Measurements from ENCODE around the gene HNRNPLL.
A peak's percentile ranks its signal among the peaks of the same experiment; 100 is the strongest.

The HNRNPLL gene

GRCh38 chr2:38560092-38560491 is 42.6 kb downstream of the HNRNPLL start:
- TF ChIP-seq MAX (IDR thresholded peaks at IDR 0.05; ENCODE audit: low read depth, low read length), result no peak
- TF ChIP-seq POLR2A (IDR thresholded peaks at IDR 0.05; ENCODE audit: extremely low read depth, insufficient read length), result no peak
- TF ChIP-seq, protein P1, sequence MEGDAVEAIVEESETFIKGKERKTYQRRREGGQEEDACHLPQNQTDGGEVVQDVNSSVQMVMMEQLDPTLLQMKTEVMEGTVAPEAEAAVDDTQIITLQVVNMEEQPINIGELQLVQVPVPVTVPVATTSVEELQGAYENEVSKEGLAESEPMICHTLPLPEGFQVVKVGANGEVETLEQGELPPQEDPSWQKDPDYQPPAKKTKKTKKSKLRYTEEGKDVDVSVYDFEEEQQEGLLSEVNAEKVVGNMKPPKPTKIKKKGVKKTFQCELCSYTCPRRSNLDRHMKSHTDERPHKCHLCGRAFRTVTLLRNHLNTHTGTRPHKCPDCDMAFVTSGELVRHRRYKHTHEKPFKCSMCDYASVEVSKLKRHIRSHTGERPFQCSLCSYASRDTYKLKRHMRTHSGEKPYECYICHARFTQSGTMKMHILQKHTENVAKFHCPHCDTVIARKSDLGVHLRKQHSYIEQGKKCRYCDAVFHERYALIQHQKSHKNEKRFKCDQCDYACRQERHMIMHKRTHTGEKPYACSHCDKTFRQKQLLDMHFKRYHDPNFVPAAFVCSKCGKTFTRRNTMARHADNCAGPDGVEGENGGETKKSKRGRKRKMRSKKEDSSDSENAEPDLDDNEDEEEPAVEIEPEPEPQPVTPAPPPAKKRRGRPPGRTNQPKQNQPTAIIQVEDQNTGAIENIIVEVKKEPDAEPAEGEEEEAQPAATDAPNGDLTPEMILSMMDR (IDR thresholded peaks at IDR 0.05; ENCODE audit: low read depth, low read length), result no peak
- no peak for TF ChIP-seq MYC (IDR thresholded peaks at IDR 0.05; ENCODE audit: low read depth, low read length)
- DNase-seq (ENCODE audit: low read depth), result no peak
- H3K4me3 ChIP-seq (ENCODE audit: low read depth, low read length), result no peak overlapping the region

DNA sequence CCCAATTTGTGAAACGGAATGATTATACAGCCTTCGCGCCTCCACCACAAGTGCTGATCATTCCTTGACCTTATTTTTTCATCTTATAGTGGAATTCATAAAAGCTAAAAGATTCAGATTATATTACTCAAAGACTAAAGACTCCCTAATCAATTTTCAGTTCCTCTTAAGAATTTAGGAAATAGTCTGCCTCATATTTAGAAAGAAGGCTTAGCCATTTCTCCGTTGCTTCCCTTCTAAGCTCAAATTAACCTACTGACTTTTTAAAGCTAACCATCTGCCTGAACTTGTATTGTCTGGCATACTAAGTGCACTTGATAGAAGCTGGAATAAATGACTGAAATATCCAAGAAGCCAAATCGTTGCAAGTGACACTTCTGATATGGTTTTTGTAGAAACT is 44.7 kb downstream of the HNRNPLL start:
- TF ChIP-seq POLR2A (IDR thresholded peaks at IDR 0.05; ENCODE audit: extremely low read depth, insufficient read length) (no peak), MYC (IDR thresholded peaks at IDR 0.05; ENCODE audit: low read depth, low read length) (no peak), MAX (IDR thresholded peaks at IDR 0.05; ENCODE audit: low read depth, low read length) (no peak)
- TF ChIP-seq, protein P1 (IDR thresholded peaks at IDR 0.05; ENCODE audit: low read depth, low read length), result no peak

DNA sequence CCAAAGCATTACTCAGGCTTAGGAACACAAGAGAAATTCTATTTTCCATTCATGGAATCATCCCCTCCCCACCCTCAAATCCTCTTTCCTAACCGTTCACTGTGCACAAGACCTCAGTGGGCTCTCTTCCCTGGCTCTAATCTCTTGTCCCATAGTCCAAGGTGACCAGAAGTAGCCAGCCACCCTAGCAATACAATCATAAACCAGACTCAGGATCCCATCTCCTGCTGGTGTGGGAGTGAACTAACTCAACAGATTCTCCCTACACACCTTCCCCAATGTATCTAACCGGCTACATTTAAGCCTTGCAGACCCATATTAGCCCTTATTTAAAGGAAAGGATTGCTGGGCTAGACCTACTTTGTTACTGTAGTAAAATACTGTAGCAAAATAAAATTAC is 45.5 kb downstream of the HNRNPLL start:
- DNase-seq (ENCODE audit: low read depth), result no peak
- TF ChIP-seq POLR2A (IDR thresholded peaks at IDR 0.05; ENCODE audit: extremely low read depth, insufficient read length), result no peak
- no peak for TF ChIP-seq MAX (IDR thresholded peaks at IDR 0.05; ENCODE audit: low read depth, low read length)
- no peak for TF ChIP-seq MYC (IDR thresholded peaks at IDR 0.05; ENCODE audit: low read depth, low read length)
- TF ChIP-seq, protein P1 (IDR thresholded peaks at IDR 0.05; ENCODE audit: low read depth, low read length), result no peak

More for the DNA sequence above, 44.7 kb downstream of the HNRNPLL start:
- no peak overlapping the region for H3K4me3 ChIP-seq (ENCODE audit: low read depth, low read length)
- no peak for DNase-seq (ENCODE audit: low read depth)

DNA sequence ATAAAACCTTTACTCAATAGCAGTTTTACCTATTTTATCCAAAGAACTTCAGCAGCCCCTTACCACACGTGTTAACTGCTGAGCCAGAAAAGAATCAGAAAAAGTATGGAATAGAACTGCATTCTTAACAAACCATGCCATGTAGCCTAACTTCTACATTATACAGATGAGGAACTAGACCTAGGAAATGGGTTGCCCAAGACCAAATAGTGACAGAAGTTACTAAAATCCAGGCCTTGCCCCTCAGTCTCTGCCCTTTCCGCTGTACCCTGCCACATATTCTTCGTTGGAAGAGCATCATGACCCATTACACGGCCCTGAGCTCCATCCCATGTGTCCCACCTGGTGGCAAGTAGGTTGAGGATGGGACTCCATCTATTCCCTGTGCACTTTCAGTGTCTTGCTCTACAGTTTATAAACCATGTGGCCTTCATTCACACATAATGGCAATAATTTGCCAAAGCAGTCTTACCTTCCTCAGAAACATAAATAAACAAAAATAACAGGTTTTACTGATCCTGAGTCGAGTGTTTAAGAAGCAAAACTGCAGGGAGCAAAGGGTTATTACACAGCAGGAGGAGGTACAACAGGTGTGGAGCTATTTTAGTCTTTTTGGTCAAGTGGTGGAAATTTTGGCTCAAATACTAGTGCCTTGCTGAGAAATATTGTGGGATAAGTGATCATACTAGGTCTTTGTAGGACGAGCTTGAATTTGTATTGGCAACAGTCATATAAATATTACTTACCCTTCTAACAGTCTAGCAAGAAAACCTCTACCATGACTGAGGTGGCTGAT is 46.5 kb downstream of the HNRNPLL start:
- no peak for TF ChIP-seq POLR2A (IDR thresholded peaks at IDR 0.05; ENCODE audit: extremely low read depth, insufficient read length)
- TF ChIP-seq MAX (IDR thresholded peaks at IDR 0.05; ENCODE audit: low read depth, low read length), result no peak
- TF ChIP-seq, protein P1 (IDR thresholded peaks at IDR 0.05; ENCODE audit: low read depth, low read length), result no peak
- H3K4me3 ChIP-seq (ENCODE audit: low read depth, low read length), result no peak overlapping the region
- no peak for DNase-seq (ENCODE audit: low read depth)

More for the DNA sequence above, 45.5 kb downstream of the HNRNPLL start:
- H3K4me3 ChIP-seq (ENCODE audit: low read depth, low read length), result no peak overlapping the region

DNA sequence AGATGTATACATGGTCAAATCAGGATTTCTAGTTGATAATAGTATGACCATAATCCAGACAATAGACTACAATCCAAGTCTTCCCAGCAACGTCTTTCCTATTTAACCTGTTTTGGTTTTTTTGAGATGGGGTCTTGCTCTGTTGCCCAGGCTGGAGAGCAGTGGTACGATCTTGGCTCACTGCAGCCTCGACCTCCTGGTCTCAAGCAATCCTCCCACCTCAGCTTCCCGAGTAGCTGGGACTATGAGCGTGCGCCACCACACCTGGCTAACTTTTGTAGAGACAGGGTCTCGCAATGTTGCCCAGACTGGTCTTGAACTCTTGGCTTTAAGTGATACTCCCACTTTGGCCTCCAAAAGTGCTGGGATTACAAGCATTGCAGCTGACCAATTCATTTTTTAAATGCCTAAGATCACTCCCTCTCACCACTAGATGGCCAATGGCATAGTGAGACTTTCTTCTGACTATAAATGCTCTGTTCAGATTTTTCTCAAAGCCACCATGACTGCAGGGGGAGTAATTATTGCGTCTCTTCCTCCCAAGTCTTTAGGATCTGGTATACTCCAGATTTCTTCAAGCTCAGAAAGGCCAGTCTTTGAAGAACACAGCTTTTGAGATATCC is 47.6 kb downstream of the HNRNPLL start:
- TF ChIP-seq, protein P1 (IDR thresholded peaks at IDR 0.05; ENCODE audit: low read depth, low read length), result peak; percentile 40
- no peak for TF ChIP-seq MYC (IDR thresholded peaks at IDR 0.05; ENCODE audit: low read depth, low read length)
- peak; percentile 44 for DNase-seq (ENCODE audit: low read depth)
- H3K4me3 ChIP-seq (ENCODE audit: low read depth, low read length), result no peak overlapping the region

Measured in NB4 (cell line).